NOMO-1 treated with DMSO at 0.1 percent for 48 hours (cell line): ENCODE results near the gene TP53TG5.
A peak's percentile ranks its signal among the peaks of the same experiment; 100 is the strongest.

Source experiments
- DNase-seq: peaks from one replicate; lab custom pipeline; 2025; ENCODE audit not compliant: unreplicated experiment; lab: John Stamatoyannopoulos, UW

TP53TG5 gene

DNA sequence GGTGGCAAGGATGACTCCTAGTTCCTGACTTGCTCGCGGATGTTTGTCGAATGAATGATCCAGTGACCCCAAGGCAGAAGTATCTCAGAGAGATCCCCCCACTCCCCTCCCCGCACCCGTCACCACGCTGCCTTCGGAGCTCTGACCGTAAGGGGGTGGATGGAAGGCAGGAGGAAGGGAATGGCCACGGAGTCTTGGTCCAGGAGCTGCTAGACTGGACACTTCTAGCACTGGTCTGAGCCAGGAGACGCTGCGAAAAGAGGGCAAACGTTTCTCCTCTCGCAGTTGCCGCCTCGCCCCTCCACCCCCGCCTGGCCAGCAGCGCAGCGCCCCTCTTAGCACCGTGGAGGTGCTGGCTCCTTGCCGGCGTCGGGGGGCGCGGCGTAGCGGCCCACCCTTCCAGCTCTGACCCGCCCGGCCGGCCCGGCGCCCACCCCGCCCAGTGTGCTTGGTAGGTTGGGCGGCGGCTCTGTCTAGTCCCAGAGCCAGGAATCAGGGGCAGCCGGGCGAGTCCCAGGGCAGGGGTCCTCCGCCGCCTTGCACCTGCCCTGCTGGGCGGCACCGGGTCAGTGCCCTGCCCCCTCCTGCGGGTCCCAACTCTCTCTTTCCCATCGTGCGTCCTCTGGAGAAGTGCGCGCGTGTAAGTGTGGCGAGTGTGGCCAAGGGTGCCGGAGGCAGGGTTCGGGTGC is 27.6 kb upstream of the TP53TG5 start:
- DNase-seq: no peak

DNA sequence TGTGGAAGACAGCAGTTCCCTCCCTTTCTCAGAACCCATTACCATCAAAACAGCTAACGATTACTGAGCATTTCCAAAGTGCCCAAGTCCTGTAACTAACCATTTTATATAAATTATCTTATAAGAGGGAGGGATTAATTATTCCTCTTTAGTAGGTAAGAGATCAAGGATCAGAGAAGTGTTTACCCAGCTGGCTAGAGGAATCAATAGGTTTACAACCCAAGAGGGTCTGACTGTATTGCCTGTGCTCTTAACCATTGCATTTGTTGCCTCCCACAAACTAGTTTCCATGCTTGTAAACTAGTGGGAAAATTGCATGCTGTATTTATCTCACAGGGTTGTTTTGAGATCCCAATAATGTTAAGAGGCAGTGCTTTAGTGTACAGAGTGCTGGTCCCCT is 26.3 kb upstream of the TP53TG5 start:
- DNase-seq: no peak

DNA sequence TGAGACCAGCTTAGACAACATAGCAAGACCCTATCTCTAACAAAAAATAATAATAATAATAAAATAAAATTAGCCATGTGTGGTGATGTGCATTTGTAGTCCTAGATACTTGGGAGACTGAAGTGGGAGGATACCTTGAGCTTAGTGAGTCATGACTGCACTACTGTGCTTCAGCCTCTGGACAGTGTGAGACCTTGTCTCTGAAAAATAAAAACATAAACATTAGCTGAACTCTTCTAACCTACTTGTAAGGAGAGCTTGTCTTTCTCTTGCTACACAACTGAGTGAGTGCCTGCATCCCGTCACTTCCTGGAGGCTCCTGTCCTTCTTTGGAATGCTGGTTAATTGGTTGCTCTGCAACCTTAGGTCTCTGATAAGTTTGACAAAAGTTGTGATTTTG is 24.8 kb upstream of the TP53TG5 start:
- no peak for DNase-seq

DNA sequence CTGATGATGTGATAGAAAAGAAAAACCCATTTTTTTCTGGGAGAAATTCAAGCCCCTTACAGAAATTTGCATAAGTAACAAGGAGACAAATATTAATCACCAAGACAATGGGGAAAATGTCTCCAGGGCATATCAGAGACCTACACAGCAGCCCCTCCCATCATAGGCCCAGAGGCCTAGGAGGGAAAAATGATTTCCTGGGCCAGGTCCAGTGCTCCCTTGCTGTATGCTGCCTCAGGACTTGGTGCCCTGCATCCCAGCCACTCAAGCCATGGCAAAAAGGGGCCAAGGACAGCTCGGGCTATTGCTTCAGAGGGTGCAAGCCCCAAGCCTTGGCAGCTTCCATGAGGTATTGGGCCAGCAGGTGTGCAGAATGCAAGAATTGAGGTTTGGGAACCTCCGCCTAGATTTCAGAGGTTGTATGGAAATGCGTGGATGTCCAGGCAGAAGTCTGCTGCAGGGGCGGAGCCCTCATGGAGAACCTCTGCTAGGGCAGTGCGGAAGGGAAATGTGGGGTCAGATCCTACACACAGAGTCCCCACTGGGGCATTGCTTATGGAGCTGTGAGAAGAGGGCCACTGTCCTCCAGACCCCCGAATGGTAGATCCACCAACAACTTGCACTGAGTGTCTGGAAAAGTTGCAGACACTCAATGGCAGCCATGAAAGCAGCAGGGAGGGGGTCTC is 22.4 kb upstream of the TP53TG5 start:
- DNase-seq: no peak

DNA sequence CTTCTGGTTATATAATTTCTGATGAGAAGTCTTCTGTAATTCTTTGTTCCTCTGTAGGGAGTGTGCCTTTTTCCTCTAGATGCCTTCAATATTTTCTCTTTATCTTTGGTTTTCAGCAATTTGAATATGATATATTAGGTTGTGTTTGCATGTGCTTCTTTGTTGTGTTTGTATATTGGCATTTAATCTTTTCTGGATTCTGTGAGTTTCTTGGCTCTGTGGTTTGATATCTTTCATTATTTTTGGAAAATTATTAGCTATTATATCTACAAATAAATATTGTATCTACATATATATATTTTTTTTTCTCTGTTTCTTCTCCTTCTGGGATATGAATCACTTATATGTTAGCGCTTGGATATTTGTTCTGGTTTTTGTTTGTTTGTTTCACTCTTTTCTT is 20.9 kb upstream of the TP53TG5 start:
- no peak for DNase-seq

DNA sequence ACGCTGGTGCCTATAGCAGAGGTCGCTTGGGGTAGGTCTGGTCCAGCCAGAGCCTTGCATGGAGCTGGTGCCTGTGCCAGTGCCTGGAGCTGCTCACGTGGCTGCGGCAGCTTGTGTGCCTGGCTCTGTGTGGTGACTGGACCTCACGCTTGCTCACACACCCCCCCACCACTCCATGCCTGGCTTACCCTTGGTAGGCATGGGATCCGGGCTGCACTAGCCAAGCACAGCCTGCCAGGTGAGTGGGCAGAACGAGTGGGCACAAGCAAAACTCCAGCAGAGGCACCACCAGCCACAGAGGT is 16.9 kb upstream of the TP53TG5 start:
- no peak for DNase-seq

DNA sequence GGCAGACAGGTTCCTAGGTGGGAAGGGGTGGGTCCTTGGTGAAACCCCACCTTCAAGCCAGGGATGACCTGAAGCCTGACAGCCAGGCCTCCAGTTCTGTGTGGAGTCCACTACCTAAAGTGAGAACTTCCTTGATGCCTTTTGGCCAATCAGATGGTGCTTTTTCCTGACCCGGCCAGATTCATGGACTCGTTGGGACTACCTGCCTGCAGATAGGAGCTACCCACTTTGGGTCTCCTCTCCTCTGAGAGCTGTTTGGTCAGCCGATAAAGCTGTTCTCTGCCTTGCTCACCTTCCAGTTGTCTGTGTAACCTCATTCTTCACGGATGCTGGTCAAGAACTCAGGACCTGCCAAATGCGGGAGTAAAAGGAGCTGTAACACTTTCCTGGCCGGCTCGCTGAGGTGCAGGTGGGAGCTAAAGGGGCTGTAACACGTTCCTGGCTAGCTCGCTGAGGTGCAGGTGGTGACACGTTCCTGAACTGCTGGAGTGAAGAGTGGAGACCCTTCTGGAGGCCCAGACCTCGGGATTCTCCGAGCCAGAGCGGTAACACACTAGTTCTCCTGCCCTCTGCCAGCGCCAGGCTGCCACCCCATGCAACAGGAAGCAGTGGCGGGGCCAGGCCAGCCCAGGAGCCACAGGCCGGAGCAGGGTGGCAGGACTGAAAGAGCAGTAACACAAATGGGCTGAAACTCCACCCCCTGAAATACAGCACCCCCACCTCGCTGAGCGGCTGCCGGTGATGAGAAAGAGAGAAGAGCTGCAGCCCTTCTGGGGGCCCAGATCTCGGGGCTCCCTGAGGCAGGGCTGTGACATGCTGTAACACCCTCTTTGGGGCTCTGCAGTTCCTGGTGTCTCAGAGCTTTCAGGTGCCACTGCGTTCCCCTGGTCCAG is 16.3 kb upstream of the TP53TG5 start:
- no peak for DNase-seq

DNA sequence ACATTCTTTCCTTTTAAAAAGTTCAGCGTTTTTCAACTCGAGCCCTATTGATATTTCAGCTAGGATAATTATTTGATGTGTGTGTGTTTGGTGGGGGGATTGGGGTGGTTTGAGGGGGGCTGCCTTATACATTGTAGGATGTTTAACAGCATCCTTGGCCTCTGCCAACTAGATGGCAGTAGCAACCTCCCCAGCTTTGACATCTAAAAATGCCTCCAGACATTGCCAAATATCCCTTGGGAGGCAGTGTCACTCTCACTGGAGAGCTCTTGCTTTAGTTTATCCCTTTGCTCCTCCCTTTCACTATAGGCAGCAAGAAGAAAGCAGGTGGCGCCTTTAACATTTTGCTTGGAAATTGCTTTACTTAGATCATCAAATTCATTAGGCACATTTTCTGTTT is 14.6 kb upstream of the TP53TG5 start:
- no peak for DNase-seq

DNA sequence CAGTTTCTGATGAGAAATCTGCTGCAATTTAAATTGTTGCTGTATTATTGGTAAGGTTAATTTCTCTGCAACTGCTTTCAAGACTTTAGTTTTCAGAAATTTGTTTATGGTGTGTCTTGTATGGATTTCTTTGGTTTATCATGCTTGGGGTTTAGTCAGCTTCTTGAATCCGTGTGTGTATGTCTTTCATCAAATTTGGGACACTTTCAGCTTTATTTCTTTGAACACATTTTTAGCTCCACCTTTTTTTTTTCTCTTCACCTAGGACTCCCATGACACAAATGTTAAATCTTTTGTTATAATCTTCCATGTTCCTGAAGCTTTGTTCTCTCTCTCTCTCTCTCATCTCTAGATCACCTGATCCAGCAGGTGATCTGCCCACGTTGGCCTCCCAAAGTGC is 13.4 kb upstream of the TP53TG5 start:
- no peak for DNase-seq

DNA sequence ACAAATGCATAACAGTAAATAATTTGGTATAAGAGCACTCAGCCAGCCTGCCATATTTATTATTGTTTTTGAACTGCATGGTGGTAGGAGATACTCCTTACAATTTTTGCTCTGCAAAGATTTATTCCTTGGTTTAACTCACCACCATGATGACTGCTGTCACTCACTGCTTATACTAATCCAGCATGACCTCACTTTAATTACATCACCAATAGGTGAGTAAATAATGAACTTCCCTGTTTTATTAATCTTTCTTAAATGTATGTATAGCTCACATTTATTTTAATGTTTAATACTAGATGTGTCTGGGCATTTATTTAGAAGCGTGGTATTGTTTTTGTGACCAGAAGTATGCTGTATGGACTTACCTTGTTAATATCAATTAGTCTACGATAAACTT is 12.8 kb upstream of the TP53TG5 start:
- DNase-seq: no peak

DNA sequence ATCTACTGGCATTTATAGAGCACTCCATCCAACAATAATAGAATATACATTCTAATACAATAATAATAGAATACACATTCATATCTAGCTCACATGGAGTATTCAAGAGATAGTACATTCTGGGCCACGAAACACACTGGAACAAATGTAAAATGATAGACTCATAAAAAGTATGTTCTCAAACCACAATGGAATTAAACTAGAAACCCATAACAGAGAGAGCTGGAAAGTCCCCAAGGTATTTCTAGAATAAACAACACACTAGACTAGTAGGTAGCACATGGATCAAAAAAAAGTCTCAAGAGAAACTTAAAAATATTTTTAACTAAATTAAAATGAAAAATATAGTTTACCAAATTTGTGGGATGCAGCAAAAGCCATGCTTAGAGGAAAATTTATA is 9.1 kb upstream of the TP53TG5 start:
- no peak for DNase-seq

DNA sequence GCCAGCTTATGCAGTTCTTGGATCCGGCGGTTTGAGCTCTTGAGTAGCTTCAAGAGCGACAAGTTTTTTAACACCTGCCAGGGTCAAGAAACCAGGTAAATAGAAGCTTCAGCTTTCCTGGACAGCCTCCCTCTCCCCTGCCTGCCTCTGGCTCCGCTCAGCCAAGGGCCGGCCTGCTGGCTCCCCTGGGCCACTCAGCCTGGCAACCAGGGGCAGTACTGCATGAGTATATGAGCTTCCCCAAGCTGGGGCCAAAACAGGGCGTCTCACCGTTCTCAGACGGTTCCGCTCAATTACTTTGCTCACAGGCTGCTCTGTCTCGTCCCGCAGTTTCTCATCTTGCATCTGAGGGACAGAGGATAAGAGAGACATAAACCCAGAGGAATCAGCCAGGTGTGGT is 856 bp downstream of the TP53TG5 start:
- DNase-seq: no peak

DNA sequence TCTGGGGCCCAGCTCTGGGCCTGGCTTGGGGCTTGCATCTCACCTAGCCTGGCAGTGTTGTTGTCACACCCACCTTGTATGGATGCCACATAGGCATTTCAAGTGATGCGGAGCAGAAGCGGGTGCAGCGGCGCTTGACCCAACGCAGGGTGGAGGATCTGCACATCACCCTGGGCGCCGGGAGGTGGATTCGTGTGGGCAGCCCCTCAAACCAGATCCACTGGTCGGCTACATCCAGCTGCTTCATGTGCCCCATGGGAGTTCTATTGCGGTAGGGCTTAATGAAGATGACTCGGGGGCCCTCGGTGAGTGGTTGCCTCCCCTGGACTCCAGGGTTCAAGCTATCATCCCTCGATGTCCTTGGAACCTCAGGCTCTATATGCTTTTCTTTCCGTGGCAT is 3.2 kb downstream of the TP53TG5 start:
- no peak for DNase-seq

DNA sequence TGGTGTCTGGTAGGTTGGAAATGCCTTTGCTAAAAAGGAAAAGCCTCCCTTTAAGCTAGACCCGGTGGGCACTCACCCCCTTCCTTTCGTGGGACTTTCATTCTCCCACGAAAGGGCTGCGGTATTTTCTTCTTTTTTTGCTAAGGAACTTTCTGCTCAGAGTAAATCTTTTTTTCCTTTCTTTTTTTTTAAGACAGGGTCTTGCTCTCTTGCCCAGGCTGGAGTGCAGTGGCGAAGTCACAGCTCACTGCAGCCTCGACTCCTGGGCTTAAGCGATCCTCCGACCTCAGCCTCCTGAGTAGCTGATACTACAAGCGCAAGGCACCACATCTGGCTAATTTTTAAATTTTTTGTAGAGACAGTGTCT is 4.0 kb downstream of the TP53TG5 start:
- no peak for DNase-seq

DNA sequence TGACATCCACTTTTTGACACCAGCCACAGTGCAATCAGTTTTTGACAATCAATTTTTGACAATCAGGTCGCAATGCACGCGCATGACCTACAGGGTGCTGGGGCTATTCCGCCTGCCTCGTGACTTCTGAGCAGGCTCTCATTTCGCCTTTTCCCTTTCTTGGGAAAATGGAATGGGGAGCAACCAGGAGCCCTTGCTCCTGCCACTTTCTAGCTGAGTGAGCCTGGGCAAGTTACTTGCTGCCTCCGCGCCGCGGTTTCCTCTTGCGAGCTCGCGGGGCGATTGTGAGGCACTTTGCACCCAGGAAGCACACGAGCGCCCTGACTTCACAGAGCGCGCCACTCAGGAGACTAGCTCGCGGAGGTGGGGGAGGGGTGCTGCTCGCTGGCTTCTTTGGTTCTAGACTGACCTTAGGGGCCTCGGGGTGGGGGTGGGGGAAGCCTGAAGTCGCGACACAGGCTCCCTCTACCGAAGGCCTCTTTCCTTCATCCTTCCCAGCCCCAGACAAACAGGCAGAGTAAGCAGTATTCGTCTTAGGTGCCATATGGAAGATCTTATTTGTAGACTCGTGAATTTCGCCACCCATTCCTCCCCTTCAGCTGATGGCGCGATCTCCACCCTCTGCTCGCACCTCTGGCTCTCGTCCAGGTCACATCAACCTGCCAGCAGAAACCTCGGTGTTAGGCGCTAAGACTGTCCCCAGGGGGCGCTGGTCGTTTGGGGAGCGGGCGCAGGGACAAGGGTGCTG is 4.6 kb downstream of the TP53TG5 start:
- DNase-seq: peak; percentile 79

DNA sequence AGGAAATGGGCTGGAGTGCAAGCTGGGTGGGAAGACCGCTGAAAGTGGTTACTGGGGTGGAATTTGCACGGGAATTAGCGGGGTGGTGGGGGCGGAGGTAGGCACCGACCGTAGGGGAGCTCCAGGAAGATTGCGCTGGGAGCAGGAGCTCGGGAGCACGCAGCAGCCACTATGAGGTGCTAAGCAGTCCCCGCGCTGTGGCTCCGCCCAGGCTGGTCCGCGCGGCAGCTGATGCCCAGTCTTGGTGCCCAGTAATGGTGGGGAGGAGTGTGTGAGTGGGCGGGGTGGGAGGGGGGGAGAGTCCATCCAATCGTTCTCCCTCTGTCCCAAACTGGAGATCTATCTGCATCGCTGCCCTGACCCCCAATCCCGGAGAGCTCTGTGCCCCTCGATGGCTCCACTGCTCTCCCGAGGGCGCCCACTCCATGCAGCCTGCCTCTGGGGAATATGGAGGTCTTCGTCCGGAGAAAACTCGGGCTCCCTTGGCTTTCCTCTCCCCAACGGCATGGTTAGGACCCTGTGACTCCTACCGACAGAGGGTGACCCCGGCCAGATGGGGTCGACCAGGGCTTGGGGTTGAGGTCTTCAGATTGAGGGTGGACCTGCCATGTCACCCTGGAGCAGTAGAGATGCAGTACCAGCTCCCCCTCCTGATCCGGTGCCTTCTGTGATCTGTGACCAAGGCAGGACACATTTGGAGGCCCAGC is 5.3 kb downstream of the TP53TG5 start:
- DNase-seq: no peak

DNA sequence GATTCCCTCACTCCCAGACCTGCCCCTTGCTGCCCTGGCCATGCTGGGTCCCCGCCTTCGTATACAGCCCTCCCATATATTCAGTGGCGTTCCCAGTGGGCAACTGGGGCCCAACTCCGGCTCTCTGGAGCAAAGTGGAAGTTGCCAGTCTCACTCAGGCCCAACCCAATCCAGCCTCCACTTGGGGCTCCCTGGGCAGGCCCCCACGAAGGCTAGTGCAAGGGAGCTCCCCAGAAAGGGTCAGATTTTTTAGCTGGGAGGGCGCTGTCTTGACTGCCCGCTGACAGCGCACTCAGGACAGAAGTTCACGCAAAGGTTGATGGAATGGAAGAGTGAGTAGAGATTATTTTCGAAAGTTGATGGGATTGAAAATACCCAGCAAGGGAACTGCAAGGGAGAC is 5.9 kb downstream of the TP53TG5 start:
- DNase-seq: no peak

DNA sequence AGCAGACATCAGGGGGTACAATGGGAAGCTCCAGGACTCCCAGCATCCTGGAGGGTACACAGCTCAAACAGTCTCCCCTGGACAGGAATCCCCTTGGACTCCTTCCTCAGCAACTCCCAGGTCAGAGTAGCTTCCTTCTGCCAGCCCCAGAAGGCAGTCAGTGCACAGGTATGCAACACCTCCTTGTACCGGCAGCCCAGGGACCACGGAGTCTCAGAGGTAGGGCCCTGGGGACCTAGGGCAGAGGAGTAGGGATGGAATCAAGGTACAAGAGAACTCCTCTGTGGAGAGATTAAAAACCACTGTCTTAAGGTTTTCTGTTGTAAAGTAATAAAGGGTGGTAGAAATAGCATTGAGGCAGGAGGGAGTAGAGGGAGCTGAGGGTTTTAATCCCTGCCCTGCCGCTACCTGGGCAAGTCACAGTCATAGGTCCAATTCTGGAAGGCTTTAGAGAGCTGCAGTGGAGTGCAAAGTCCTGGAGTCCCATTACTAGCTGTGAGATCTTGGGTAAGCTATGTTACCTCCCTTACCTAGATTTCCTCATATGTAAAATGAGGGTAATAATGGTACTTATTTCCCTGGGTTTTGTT is 7.5 kb downstream of the TP53TG5 start:
- no peak for DNase-seq

DNA sequence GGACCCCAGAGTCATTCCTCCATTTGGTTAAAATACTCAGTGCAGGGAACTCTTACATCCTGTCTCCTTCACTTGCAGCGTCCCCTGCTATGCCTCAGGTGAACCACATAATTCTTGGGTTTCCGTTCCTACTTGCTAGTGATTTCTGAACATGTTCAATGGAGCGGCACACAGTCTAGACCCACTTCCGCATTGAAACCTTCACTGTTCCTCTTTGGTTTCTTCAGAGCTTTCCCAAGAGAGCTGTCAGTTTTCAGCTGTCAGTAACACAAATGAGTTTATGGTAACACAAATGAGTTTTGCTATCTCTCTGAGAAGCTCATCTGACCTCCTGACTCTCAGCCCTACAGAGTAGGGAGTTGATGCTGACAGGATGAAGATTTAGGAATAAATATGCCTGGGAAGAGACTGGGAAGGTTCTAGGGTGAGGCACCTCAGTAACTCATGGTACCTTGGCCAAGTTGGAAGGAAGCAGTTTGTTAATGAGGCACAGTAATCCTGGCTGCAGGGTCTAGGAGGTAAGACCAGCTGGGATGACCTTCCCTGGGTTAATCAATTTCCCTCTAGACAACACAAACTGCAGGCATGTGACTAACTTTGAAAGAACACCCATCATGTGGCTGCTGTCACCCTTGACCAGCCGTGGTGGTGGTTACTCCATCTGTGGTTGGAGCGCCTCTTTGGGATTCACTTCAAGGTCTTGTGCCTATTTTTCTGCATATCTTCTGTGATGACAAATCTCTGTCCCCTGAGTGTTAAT is 9.7 kb downstream of the TP53TG5 start:
- peak; percentile 96 for DNase-seq

DNA sequence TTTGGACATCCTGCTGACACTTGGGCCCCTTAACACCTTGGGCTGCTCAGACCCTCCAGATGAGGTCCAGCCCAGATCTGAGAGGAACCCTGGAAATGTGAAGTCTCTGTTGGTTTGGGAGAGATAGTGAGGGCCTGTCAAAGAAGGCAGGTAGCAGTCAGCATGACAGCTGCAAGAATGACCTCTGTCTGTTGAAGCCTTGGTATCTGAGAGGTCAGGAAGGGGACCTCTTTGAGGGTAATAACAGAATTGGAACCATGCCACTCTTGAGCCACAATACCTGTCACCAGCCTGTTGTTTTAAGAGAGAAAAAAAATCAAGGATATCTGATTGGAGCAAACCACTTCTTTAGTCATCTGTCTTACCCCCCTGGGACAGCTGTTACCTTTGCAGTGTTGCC is 11.0 kb downstream of the TP53TG5 start:
- DNase-seq: no peak
